Loucy (cell line): ENCODE results near the gene ITGA11.

Experiments
- H2AFZ ChIP-seq: fragments of 200-600 bp; sonication (generic); 2 replicates; pipeline ENCODE4 v1.6.0; 2016; ENCODE audit warnings: antibody characterized with exemption, mild to moderate bottlenecking, low read length, moderate library complexity
- H3F3A ChIP-seq: fragments of 200-600 bp; 2 replicates; pipeline ENCODE4 v1.6.0; 2016; ENCODE audit warnings: antibody characterized with exemption, low read depth, mild to moderate bottlenecking
- H3K27me3 ChIP-seq: fragments of 200-600 bp; sonication (generic); 2 replicates; pipeline ENCODE4 v1.6.1; 2014; ENCODE audit warnings: low read length, mild to moderate bottlenecking; ENCODE audit not compliant: insufficient read depth, poor library complexity, severe bottlenecking
- H3K36me3 ChIP-seq: fragments of 200-600 bp; sonication (generic); 2 replicates; pipeline ENCODE4 v1.6.1; 2016; ENCODE audit warnings: low read length; ENCODE audit not compliant: insufficient read depth
- H3K4me1 ChIP-seq: fragments of 200-600 bp; sonication (generic); 2 replicates; pipeline ENCODE4 v1.5.1; 2014; ENCODE audit warnings: low read length, mild to moderate bottlenecking; ENCODE audit not compliant: insufficient read depth, poor library complexity, severe bottlenecking
- H3K4me2 ChIP-seq: fragments of 200-600 bp; sonication (generic); 2 replicates; pipeline ENCODE4 v1.6.0; 2014; ENCODE audit warnings: antibody characterized with exemption, low read length, low read depth, mild to moderate bottlenecking; ENCODE audit not compliant: poor library complexity, severe bottlenecking
- H3K4me3 ChIP-seq: fragments of 200-600 bp; sonication (generic); 2 replicates; pipeline ENCODE4 v1.5.1; 2014; ENCODE audit warnings: low read length, mild to moderate bottlenecking, mixed read lengths; ENCODE audit not compliant: poor library complexity, severe bottlenecking
- H3K79me2 ChIP-seq: fragments of 200-600 bp; sonication (generic); 2 replicates; pipeline ENCODE4 v1.6.1; 2014; ENCODE audit warnings: low read length; ENCODE audit not compliant: insufficient read depth
- H3K9ac ChIP-seq: fragments of 200-600 bp; sonication (generic); 2 replicates; pipeline ENCODE4 v1.6.0; 2014; ENCODE audit warnings: mild to moderate bottlenecking, low read depth, low read length, moderate library complexity; ENCODE audit not compliant: poor library complexity, severe bottlenecking
- H3K9me2 ChIP-seq: fragments of 200-600 bp; sonication (generic); replicated peaks from 2 replicates; pipeline ENCODE4 v1.6.1; 2016; ENCODE audit warnings: low read depth, low read length, mixed read lengths
- H3K9me3 ChIP-seq: fragments of 200-600 bp; sonication (generic); 2 replicates; pipeline ENCODE4 v1.6.1; 2014; ENCODE audit warnings: mild to moderate bottlenecking, antibody characterized with exemption, low read length, low read depth; ENCODE audit not compliant: insufficient read depth
- H4K20me1 ChIP-seq: fragments of 200-600 bp; sonication (generic); 2 replicates; pipeline ENCODE4 v1.6.0; 2014; ENCODE audit warnings: antibody characterized with exemption, low read length, mild to moderate bottlenecking; ENCODE audit not compliant: insufficient read depth, poor library complexity, severe bottlenecking
- EZH2phosphoT487 ChIP-seq: fragments of 200-600 bp; IDR thresholded peaks from 2 replicates; pipeline ENCODE4 v1.6.1; 2018; ENCODE audit warnings: antibody characterized with exemption, mild to moderate bottlenecking, moderate library complexity, borderline replicate concordance
- TF ChIP-seq, protein P1 (sequence below): fragments of 200-600 bp; sonication (generic); conservative IDR thresholded peaks from 2 replicates; pipeline ENCODE4 v1.5.1; 2014; ENCODE audit warnings: mild to moderate bottlenecking, antibody characterized with exemption, low read length

Gene ITGA11

GRCh38 chr15:68475449-68475848 is 43.5 kb upstream of the ITGA11 start:
- TF ChIP-seq, protein P1, sequence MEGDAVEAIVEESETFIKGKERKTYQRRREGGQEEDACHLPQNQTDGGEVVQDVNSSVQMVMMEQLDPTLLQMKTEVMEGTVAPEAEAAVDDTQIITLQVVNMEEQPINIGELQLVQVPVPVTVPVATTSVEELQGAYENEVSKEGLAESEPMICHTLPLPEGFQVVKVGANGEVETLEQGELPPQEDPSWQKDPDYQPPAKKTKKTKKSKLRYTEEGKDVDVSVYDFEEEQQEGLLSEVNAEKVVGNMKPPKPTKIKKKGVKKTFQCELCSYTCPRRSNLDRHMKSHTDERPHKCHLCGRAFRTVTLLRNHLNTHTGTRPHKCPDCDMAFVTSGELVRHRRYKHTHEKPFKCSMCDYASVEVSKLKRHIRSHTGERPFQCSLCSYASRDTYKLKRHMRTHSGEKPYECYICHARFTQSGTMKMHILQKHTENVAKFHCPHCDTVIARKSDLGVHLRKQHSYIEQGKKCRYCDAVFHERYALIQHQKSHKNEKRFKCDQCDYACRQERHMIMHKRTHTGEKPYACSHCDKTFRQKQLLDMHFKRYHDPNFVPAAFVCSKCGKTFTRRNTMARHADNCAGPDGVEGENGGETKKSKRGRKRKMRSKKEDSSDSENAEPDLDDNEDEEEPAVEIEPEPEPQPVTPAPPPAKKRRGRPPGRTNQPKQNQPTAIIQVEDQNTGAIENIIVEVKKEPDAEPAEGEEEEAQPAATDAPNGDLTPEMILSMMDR = no peak
- TF ChIP-seq EZH2phosphoT487 = no peak
- Histone ChIP-seq H3K9ac (no peak overlapping the region), H4K20me1 (no peaks in the 10 kb centered on the region), H3K4me3 (no peak overlapping the region), H3K27me3 (peaks cover 4% of the 10 kb centered on the region), H3F3A (no peaks in the 10 kb centered on the region), H3K9me2 (no peaks in the 10 kb centered on the region), H3K36me3 (no peaks in the 10 kb centered on the region), H3K4me1 (no peaks in the 10 kb centered on the region), H3K9me3 (no peaks in the 10 kb centered on the region), H3K79me2 (no peaks in the 10 kb centered on the region), H3K4me2 (no peak overlapping the region), H2AFZ (no peak overlapping the region)

DNA sequence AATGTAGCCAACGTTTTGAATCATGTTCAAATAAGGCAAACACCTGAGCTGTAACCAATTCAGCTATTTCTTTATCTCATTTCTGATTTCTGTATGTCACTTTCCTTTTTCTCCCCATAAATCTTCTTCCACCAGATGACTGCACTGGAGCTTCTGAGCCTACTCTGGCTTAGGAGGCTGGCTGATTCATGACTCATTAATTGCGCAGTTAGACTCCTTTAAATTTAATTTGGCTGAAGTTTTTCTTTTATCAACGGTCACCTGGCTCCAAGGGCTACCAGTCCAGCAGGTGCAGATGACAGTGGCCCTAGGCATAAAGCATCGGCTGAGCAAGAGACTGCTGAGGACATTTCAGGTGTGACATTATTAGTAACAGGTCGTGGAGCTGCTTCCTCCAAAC is 39.6 kb upstream of the ITGA11 start:
- H3K27me3 ChIP-seq = peaks cover 4% of the 10 kb centered on the region
- no peaks in the 10 kb centered on the region for H3F3A ChIP-seq
- no peaks in the 10 kb centered on the region for H4K20me1 ChIP-seq
- no peaks in the 10 kb centered on the region for H3K79me2 ChIP-seq
- no peak overlapping the region for H3K9ac ChIP-seq
- no peaks in the 10 kb centered on the region for H3K9me3 ChIP-seq
- H3K4me3 ChIP-seq = no peak overlapping the region
- H3K4me1 ChIP-seq = no peaks in the 10 kb centered on the region
- H3K9me2 ChIP-seq = no peaks in the 10 kb centered on the region
- H3K4me2 ChIP-seq = no peak overlapping the region
- no peak for TF ChIP-seq EZH2phosphoT487
- TF ChIP-seq, protein P1 = no peak
- H2AFZ ChIP-seq = no peak overlapping the region
- no peaks in the 10 kb centered on the region for H3K36me3 ChIP-seq

- no peak overlapping the region for H2AFZ ChIP-seq
- H4K20me1 ChIP-seq = no peaks in the 10 kb centered on the region
- H3K9me3 ChIP-seq = no peaks in the 10 kb centered on the region
- no peak overlapping the region for H3K4me2 ChIP-seq
- H3K9me2 ChIP-seq = no peaks in the 10 kb centered on the region
- H3K36me3 ChIP-seq = no peaks in the 10 kb centered on the region
- H3K9ac ChIP-seq = no peak overlapping the region
- H3K79me2 ChIP-seq = no peaks in the 10 kb centered on the region
- no peaks in the 10 kb centered on the region for H3F3A ChIP-seq
- no peak overlapping the region for H3K4me3 ChIP-seq
- H3K27me3 ChIP-seq = peaks cover 4% of the 10 kb centered on the region
- TF ChIP-seq EZH2phosphoT487 = no peak
- TF ChIP-seq, protein P1 = no peak
- no peaks in the 10 kb centered on the region for H3K4me1 ChIP-seq
Measured at GRCh38 chr15:68470976-68471375, 39.0 kb upstream of the ITGA11 start.
